Colonic mucosa (tissue), 4 donors: ENCODE data around the gene RORB. TPM values are rescaled to one million over a fixed set of nuclear protein-coding genes. Genes with fewer than 3 reads are reported as not detected.
"Not testable (repeated sequence)": the region's sequence is repeated elsewhere in the genome, so short reads cannot be mapped to it uniquely, and the experiment has no call there.

Source experiments
- DNase-seq: peaks from one replicate; pipeline ENCODE4 v3.0.0-alpha.2; 2020
- H3K27ac ChIP-seq: fragments of 200-600 bp; one replicate; pipeline ENCODE4 v1.8.0; 2021
- H3K27me3 ChIP-seq: fragments of 200-600 bp; one replicate; pipeline ENCODE4 v1.8.0; 2021
- H3K36me3 ChIP-seq: fragments of 200-600 bp; one replicate; pipeline ENCODE4 v1.8.0; 2021
- H3K4me1 ChIP-seq: fragments of 200-600 bp; one replicate; pipeline ENCODE4 v1.8.0; 2021; ENCODE audit warnings: mild to moderate bottlenecking
- H3K4me3 ChIP-seq: fragments of 200-600 bp; one replicate; pipeline ENCODE4 v1.8.0; 2021
- H3K9ac ChIP-seq, 2 donors: one replicate each; pipeline ENCODE4 v1.7.0; 2013; ENCODE audit warnings: control low read depth in 2 of 2, low read depth in 2 of 2, low read length in 2 of 2
- H3K9me3 ChIP-seq: fragments of 200-600 bp; one replicate; pipeline ENCODE4 v1.8.0; 2021
- intact Hi-C: fragments of 100-400 bp; cut with DNase I; formaldehyde crosslinking; loops from one replicate; pipeline ENCODE4 v1.14.1; 2022
- total RNA-seq, 2 donors: library from RNA; stranded (reverse); fragmentation: NEBNext Ultra II Directional in 1 of 2; extraction: Animal tissue kit (Norgen Biotek cat#: 25700) in 1 of 2; gene quantifications; one replicate each; pipeline ENCODE4 v1.2.1, GENCODE V29; 2021
- TF ChIP-seq, protein P1 (sequence below): fragments of 200-600 bp; IDR thresholded peaks from one replicate; pipeline ENCODE4 v1.8.0; 2022; ENCODE audit warnings: antibody characterized with exemption, mild to moderate bottlenecking
- donor health status: healthy.
- donor health status: DM: no; HTN: no; CAD: no.
- donor health status: DM: no; HTN: no; CAD: no.

RORB gene
- total RNA-seq, 2 donors from 2014 or later = 0.13 to 0.15 TPM

DNA sequence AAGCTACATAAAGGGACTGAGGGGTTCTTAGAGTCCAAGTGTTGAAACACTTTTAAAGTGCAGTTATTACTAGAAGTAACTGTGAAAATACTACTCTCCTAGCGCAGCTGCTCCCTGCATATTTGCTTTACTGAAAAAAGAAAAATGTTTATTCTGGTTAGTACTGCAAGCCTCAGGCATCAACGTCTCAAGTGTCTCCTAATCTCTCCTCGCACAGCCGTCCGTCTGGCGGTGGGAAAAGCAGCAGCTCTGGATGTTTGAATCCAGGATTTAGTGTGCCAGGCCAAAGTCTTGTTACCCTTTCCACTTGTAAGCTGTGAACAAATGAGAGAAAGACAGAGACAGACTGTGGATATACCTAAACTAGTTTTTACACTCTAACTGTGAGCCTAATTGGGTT lies 31.1 kb downstream of the RORB start:
- no peaks in the 10 kb centered on the region for H3K4me1 ChIP-seq
- no peaks in the 10 kb centered on the region for H3K27me3 ChIP-seq
- no peak overlapping the region for H3K4me3 ChIP-seq
- TF ChIP-seq, protein P1, sequence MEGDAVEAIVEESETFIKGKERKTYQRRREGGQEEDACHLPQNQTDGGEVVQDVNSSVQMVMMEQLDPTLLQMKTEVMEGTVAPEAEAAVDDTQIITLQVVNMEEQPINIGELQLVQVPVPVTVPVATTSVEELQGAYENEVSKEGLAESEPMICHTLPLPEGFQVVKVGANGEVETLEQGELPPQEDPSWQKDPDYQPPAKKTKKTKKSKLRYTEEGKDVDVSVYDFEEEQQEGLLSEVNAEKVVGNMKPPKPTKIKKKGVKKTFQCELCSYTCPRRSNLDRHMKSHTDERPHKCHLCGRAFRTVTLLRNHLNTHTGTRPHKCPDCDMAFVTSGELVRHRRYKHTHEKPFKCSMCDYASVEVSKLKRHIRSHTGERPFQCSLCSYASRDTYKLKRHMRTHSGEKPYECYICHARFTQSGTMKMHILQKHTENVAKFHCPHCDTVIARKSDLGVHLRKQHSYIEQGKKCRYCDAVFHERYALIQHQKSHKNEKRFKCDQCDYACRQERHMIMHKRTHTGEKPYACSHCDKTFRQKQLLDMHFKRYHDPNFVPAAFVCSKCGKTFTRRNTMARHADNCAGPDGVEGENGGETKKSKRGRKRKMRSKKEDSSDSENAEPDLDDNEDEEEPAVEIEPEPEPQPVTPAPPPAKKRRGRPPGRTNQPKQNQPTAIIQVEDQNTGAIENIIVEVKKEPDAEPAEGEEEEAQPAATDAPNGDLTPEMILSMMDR = no peak
- H3K36me3 ChIP-seq = no peaks in the 10 kb centered on the region
- intact Hi-C loops = no loop called here
- no peaks in the 10 kb centered on the region for H3K9me3 ChIP-seq
- no peak overlapping the region for H3K27ac ChIP-seq
- DNase-seq = no peak
- no peak overlapping the region for H3K9ac ChIP-seq

DNA sequence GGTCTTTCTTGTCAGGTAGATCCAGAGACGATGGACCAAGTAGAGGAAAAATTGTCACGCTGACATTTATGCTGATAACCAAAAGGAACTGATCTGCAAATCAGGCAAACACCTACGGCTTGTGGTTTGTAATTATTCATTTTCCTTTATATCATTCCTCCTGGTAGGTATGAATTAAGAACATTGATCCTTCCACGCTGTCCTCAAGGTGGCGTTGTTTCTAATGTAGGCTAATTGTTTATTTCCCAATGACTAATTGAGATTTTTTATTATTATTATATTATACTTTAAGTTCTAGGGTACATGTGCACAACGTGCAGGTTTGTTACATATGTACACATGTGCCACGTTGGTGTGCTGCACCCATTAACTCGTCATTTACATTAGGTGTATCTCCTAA lies 33.3 kb downstream of the RORB start:
- H3K27me3 ChIP-seq, intact Hi-C loops, H3K9ac ChIP-seq, H3K9me3 ChIP-seq, H3K4me3 ChIP-seq, H3K36me3 ChIP-seq, H3K27ac ChIP-seq, H3K4me1 ChIP-seq, DNase-seq: not testable (repeated sequence)

DNA sequence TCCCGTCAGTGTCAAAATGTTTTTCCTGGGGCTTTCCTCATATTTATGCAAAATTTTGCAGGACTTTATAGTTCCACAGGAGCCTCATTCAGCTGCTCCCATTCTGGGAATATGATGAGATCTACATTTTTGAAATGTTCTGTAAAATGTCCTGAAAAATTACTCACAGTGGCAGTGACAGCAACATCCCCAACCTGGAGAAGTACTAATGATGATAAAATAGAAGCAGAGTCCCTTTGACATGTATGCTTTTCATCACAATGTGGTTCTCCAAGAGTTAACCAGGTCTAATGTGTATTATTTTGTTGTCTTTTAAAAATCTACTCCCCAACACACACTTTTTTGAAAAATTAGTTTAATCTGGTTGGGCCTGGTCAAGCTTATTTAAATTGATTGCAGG lies 36.1 kb downstream of the RORB start:
- Histone ChIP-seq H3K36me3 (no peaks in the 10 kb centered on the region), H3K9me3 (no peaks in the 10 kb centered on the region), H3K9ac (no peak overlapping the region), H3K27me3 (no peaks in the 10 kb centered on the region), H3K4me3 (no peak overlapping the region), H3K27ac (no peak overlapping the region), H3K4me1 (no peaks in the 10 kb centered on the region)
- intact Hi-C loops = no loop called here
- TF ChIP-seq, protein P1 = no peak
- DNase-seq = no peak

DNA sequence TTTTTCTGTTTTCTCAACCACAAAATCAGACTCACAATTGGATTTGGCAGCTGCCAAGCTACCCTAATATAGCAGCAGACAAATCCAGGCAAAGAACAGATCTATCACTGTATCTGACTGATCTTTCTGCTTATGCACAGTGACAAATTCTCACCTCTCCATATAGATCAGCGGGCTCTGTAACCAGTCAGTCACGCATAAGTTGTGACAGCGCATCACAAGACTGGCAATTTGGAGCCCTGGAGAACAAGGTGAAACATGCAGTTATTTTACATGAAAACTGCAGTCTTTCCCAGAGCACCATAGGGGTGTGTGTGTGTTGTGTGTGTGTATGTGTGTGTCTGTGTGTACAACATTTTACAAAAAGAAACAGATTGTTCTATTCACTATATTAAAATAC lies 37.7 kb downstream of the RORB start:
- H3K36me3 ChIP-seq = no peaks in the 10 kb centered on the region
- no peaks in the 10 kb centered on the region for H3K9me3 ChIP-seq
- H3K9ac ChIP-seq = no peak overlapping the region
- no peaks in the 10 kb centered on the region for H3K4me1 ChIP-seq
- TF ChIP-seq, protein P1 = no peak
- intact Hi-C loops = no loop called here
- H3K27me3 ChIP-seq = no peaks in the 10 kb centered on the region
- no peak overlapping the region for H3K4me3 ChIP-seq
- DNase-seq = no peak
- H3K27ac ChIP-seq = no peak overlapping the region

DNA sequence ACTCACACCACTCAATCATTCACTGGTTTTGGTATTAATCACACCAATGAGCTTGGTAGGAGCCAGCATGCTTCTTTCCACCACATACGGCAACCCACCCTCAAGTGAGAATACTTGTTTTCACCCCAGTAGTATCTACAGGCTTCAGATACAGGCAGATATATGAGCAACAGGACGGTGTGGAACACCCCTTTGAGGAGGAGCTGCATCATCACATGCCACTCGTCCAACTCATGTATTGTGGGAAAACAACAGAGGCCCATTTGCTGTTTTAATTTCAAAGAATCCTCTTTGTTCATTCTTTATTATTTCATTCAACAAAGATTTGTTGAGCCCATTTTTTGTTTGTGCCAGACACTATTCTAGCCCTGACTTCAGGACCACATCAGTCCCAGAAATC lies 46.0 kb downstream of the RORB start:
- DNase-seq = no peak
- Histone ChIP-seq H3K9ac (no peak overlapping the region), H3K4me3 (no peak overlapping the region), H3K27me3 (no peaks in the 10 kb centered on the region), H3K9me3 (no peaks in the 10 kb centered on the region), H3K27ac (no peak overlapping the region), H3K4me1 (no peaks in the 10 kb centered on the region), H3K36me3 (no peaks in the 10 kb centered on the region)
- intact Hi-C loops = no loop called here
- TF ChIP-seq, protein P1 = no peak

DNA sequence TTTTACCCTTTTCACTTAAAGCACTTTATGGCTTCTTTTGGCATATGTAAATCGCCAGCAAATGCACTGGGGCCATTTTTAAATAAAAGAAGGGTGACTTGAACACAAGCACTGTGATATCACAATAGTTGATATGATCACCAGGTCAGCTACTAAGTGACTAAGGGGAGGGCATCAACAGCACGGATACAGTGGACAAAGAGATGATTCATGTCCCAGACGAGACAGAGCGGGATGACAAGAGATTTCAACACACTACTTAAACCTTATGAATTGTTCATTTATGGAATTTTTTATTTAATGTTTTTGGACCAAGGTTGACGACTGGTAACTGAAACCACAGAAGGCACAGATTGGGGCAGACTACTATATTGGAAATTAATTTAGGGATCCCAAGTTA lies 54.1 kb downstream of the RORB start:
- intact Hi-C loops = no loop called here

More for the DNA sequence above, 54.1 kb downstream of the RORB start:
- H3K4me1 ChIP-seq = no peaks in the 10 kb centered on the region
- no peak overlapping the region for H3K9ac ChIP-seq
- DNase-seq = no peak
- H3K4me3 ChIP-seq = no peak overlapping the region
- TF ChIP-seq, protein P1 = no peak
- H3K27me3 ChIP-seq = no peaks in the 10 kb centered on the region
- H3K36me3 ChIP-seq = no peaks in the 10 kb centered on the region
- H3K9me3 ChIP-seq = no peaks in the 10 kb centered on the region
- no peak overlapping the region for H3K27ac ChIP-seq
